HG03159 (cell line): ENCODE results near the gene TSKU.

Source experiments
- ATAC-seq: cut with Tn5 transposase; IDR thresholded peaks from one replicate; pipeline ENCODE4 v1.9.1; 2021; ENCODE audit warnings: mild to moderate bottlenecking, moderate library complexity; ENCODE audit not compliant: unreplicated experiment

The TSKU gene

GRCh38 chr11:76769645-76770586 is 13.2 kb upstream of the TSKU start:
- ATAC-seq: no peak

GRCh38 chr11:76770642-76771445 is 12.3 kb upstream of the TSKU start:
- no peak for ATAC-seq

GRCh38 chr11:76771446-76772099 is 11.6 kb upstream of the TSKU start:
- no peak for ATAC-seq

GRCh38 chr11:76772100-76772782 is 10.9 kb upstream of the TSKU start:
- no peak for ATAC-seq

GRCh38 chr11:76772783-76773106 is 10.4 kb upstream of the TSKU start:
- no peak for ATAC-seq

- no peak for ATAC-seq
These were observed 9.2 kb upstream of the TSKU start for GRCh38 chr11:76773921-76774361.

- no peak for ATAC-seq
These were observed 6.7 kb upstream of the TSKU start for GRCh38 chr11:76776472-76776871.

- no peak for ATAC-seq
These were observed 5.9 kb upstream of the TSKU start for GRCh38 chr11:76777305-76777704.

GRCh38 chr11:76777876-76778275 is 5.3 kb upstream of the TSKU start:
- ATAC-seq: no peak

- ATAC-seq: no peak
These were observed 4.3 kb upstream of the TSKU start for GRCh38 chr11:76778874-76779273.

- ATAC-seq: no peak
These were observed 1.9 kb upstream of the TSKU start for GRCh38 chr11:76781046-76781801.

- ATAC-seq: no peak
These were observed 1.2 kb upstream of the TSKU start for GRCh38 chr11:76781807-76782530.

- ATAC-seq: no peak
These were observed 444 bp upstream of the TSKU start for GRCh38 chr11:76782531-76783293.

GRCh38 chr11:76783896-76784813 is 999 bp downstream of the TSKU start:
- no peak for ATAC-seq

- no peak for ATAC-seq
These were observed 2.4 kb downstream of the TSKU start for GRCh38 chr11:76785513-76785912.

- ATAC-seq: no peak
These were observed 2.9 kb downstream of the TSKU start for GRCh38 chr11:76786016-76786415.

- ATAC-seq: no peak
These were observed 3.4 kb downstream of the TSKU start for GRCh38 chr11:76786441-76787014.
